Naive thymus-derived CD4-positive, alpha-beta T cell (primary cell): ENCODE data around the gene UGGT1. TPM values are rescaled to one million over a fixed set of nuclear protein-coding genes. Genes with fewer than 3 reads are reported as not detected.

ENCODE experiments used
- ATAC-seq: fragments of 150-1000 bp; cut with Tn5 transposase; 2 replicates; pipeline ENCODE4 v1.10.0; 2021; ENCODE audit warnings: mild to moderate bottlenecking, moderate library complexity
- CTCF ChIA-PET: fragments of 350-600 bp; sonication (Branson Sonifier 250); formaldehyde crosslinking; loops from one replicate; lab custom pipeline; 2021; ENCODE audit warnings: antibody characterized with exemption; lab: Charles Lee
- POLR2A ChIA-PET: fragments of 350-600 bp; sonication (Branson Sonifier 250); formaldehyde crosslinking; loops from one replicate; lab custom pipeline; 2021; ENCODE audit warnings: antibody characterized with exemption, inconsistent platforms; lab: Charles Lee
- DNase-seq, 9 donors: peaks; one replicate each; pipeline versions ENCODE4 v3.0.0 to v3.0.0-alpha.2; 2020 to 2022; ENCODE audit warnings: mixed read lengths in 1 of 9
- H3K27ac ChIP-seq: one replicate; pipeline ENCODE4 v1.7.0; 2013; ENCODE audit warnings: mild to moderate bottlenecking, low read depth, low read length, moderate library complexity
- H3K27me3 ChIP-seq, 2 donors: one replicate each; pipeline ENCODE4 v1.7.0; 2013; ENCODE audit warnings: low read length in 2 of 2, mild to moderate bottlenecking in 2 of 2, moderate library complexity in 2 of 2; ENCODE audit not compliant: control insufficient read depth in 2 of 2, insufficient read depth in 2 of 2
- H3K36me3 ChIP-seq, 3 experiments: 1 replicate in 2 of 3; 2 replicates in 1 of 3; pipeline ENCODE4 v1.7.0; 2013; ENCODE audit warnings: low read length in 3 of 3, mild to moderate bottlenecking in 3 of 3, moderate library complexity in 1 of 3; ENCODE audit not compliant: insufficient read depth in 3 of 3, control insufficient read depth in 2 of 3
- H3K4me1 ChIP-seq, 2 donors: one replicate each; pipeline ENCODE4 v1.7.0; 2013; ENCODE audit warnings: low read length in 2 of 2, mild to moderate bottlenecking in 2 of 2, moderate library complexity in 1 of 2; ENCODE audit not compliant: control insufficient read depth in 2 of 2, insufficient read depth in 2 of 2
- H3K4me3 ChIP-seq: 2 replicates; pipeline ENCODE4 v1.7.0; 2013; ENCODE audit warnings: mild to moderate bottlenecking, low read length
- H3K9me3 ChIP-seq, 3 experiments: 1 replicate in 2 of 3; 2 replicates in 1 of 3; pipeline ENCODE4 v1.7.0; 2013; ENCODE audit warnings: low read length in 3 of 3; ENCODE audit not compliant: control insufficient read depth in 2 of 3
- H3K27ac Mint-ChIP-seq, 9 donors: one replicate each; pipeline ENCODE4 v1.8.0; 2020 to 2022; ENCODE audit warnings: mixed read lengths in 9 of 9, mild to moderate bottlenecking in 8 of 9, moderate library complexity in 5 of 9, inconsistent platforms in 2 of 9
- H3K27me3 Mint-ChIP-seq, 5 donors: one replicate each; pipeline ENCODE4 v1.8.0; 2021 to 2022; ENCODE audit warnings: mixed read lengths in 5 of 5, mild to moderate bottlenecking in 1 of 5
- H3K36me3 Mint-ChIP-seq, 5 donors: one replicate each; pipeline ENCODE4 v1.8.0; 2020 to 2022; ENCODE audit warnings: mixed read lengths in 5 of 5, mild to moderate bottlenecking in 3 of 5, inconsistent platforms in 1 of 5
- H3K4me1 Mint-ChIP-seq, 7 donors: one replicate each; pipeline ENCODE4 v1.8.0; 2020 to 2022; ENCODE audit warnings: mixed read lengths in 7 of 7, mild to moderate bottlenecking in 3 of 7, inconsistent platforms in 1 of 7
- H3K4me3 Mint-ChIP-seq, 10 donors: one replicate each; pipeline ENCODE4 v1.8.0; 2020 to 2022; ENCODE audit warnings: mild to moderate bottlenecking in 10 of 10, mixed read lengths in 10 of 10, moderate library complexity in 6 of 10, inconsistent platforms in 2 of 10
- H3K9me3 Mint-ChIP-seq, 11 donors: one replicate each; pipeline ENCODE4 v1.8.0; 2020 to 2022; ENCODE audit warnings: mixed read lengths in 11 of 11, mild to moderate bottlenecking in 4 of 11, inconsistent platforms in 1 of 11, moderate library complexity in 1 of 11
- intact Hi-C, 2 donors: fragments of 100-400 bp; cut with micrococcal nuclease; formaldehyde crosslinking; loops; one replicate each; pipeline ENCODE4 v1.15.1; 2023
- polyA plus RNA-seq, 2 donors: library from polyadenylated mRNA; unstranded; fragments of 300-500 nt; fragmentation: Illumina TruSeq; gene quantifications; one replicate each; pipeline ENCODE4 v1.2.3, GENCODE V29; 2021
- total RNA-seq, 6 experiments: library from RNA in 5 of 6; stranded (reverse) in 5 of 6; gene quantifications; 1 replicate in 5 of 6; 2 replicates in 1 of 6; pipeline ENCODE4 v1.2.3 and lab custom pipeline; 2021 to 2026

Gene UGGT1
- total and polyA plus RNA-seq, 7 experiments from 2014 or later, result 11.6 to 75.6 (median 42.7) TPM

DNA sequence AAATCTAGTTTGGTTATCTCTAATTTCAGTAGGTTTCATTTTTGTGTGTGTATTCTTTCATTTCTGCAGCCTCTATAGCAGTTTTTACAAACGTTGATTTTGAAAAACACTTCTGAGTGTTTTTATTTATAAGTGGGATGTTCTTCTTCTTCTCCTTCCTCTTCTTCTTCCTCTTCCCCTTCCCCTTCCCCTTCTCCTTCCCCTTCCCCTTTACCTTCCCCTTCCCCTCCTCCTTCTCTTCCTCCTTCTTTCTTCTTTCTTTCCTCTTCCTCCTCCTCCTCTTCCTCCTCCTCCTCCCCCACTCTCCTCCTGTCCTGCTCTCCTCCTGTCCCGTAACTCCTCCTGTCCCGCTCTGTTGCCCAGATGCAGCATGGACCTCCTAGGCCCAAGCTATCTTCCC, 4.2 kb downstream of the UGGT1 start:
- no peak overlapping the region for H3K4me3 Mint-ChIP-seq
- peaks cover 27 to 64% (median 56%) of the 10 kb centered on the region in 7 donors for H3K4me1 Mint-ChIP-seq

GRCh38 chr2:128103407-128103806, 12.4 kb downstream of the UGGT1 start:
- H3K4me3 Mint-ChIP-seq, result no peak overlapping the region
- Histone ChIP-seq H3K4me1 (no peaks in the 10 kb centered on the region), H3K27me3 (no peaks in the 10 kb centered on the region), H3K36me3 (peaks cover 0 to 45% (median 11%) of the 10 kb centered on the region in 3 experiments), H3K9me3 (no peaks in the 10 kb centered on the region), H3K27ac (no peak overlapping the region), H3K4me3 (no peak overlapping the region)
- ATAC-seq, result no peak
- H3K27me3 Mint-ChIP-seq, result no peaks in the 10 kb centered on the region
- DNase-seq, result no peak
- H3K27ac Mint-ChIP-seq, result peak overlapping the region in 2 of 9 donors; percentile 14 to 59
- peaks cover 10 to 25% (median 21%) of the 10 kb centered on the region in 7 donors for H3K4me1 Mint-ChIP-seq
- POLR2A ChIA-PET, result interaction anchor here (0.9 to 2.8 kb wide), 2 partner anchors 9 to 13 kb away, joined by 4 to 8 read pairs; partner anchors contain the start of gene UGGT1
- intact Hi-C loops, result no loop called here
- CTCF ChIA-PET, result no interaction called here
- H3K9me3 Mint-ChIP-seq, result no peaks in the 10 kb centered on the region
- peaks cover 7 to 41% (median 23%) of the 10 kb centered on the region in 5 donors for H3K36me3 Mint-ChIP-seq

More for the DNA sequence above, 4.2 kb downstream of the UGGT1 start:
- intact Hi-C loops, result loop anchor here (10.0 kb wide), 6 partner anchors 210 to 1780 kb away; partner anchors contain the start of genes AMMECR1L (in 2 of the 2), HS6ST1 (in 1 of the 2), IWS1 (in 1 of the 2) and POLR2D (in 1 of the 2)
- Mint-ChIP-seq H3K9me3 (no peaks in the 10 kb centered on the region), H3K27ac (peak overlapping the region in 3 of 9 donors; percentile 14 to 45 (median 25)), H3K36me3 (peaks cover 0 to 15% (median 0%) of the 10 kb centered on the region in 5 donors), H3K27me3 (no peaks in the 10 kb centered on the region)
- CTCF ChIA-PET, result no interaction called here
- DNase-seq (no peak), ATAC-seq (no peak)
- POLR2A ChIA-PET, result interaction anchor here (0.7 kb wide), 1 partner anchor 294 kb away, joined by 4 read pairs; no protein-coding TSS in a partner anchor
- peaks cover 13 to 18% of the 10 kb centered on the region in 2 donors for H3K4me1 ChIP-seq
- no peaks in the 10 kb centered on the region for H3K27me3 ChIP-seq
- no peak overlapping the region for H3K27ac ChIP-seq
- no peaks in the 10 kb centered on the region for H3K9me3 ChIP-seq
- H3K36me3 ChIP-seq, result peaks cover 0 to 34% (median 5%) of the 10 kb centered on the region in 3 experiments
- no peak overlapping the region for H3K4me3 ChIP-seq

DNA sequence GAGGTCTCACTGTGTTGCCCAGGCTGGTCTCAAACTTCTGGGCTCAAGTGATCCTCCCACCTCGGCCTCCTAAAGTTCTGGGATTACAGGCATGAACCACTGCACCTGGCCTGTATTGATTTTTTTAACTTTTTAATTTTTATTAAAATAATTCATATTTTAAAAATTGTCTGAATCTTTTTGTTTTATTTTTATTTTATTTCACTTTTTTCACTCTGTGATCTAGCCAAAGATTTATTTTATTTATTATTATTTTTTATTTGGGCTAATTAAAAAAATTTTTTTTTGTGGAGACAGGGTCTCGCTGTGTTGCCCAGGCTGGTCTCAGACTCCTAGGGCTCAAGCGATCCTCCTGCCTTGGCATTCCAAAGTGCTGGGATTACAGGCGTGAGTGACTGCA, 14.1 kb downstream of the UGGT1 start:
- no peaks in the 10 kb centered on the region for H3K9me3 Mint-ChIP-seq
- DNase-seq, result no peak
- intact Hi-C loops, result no loop called here
- H3K27ac Mint-ChIP-seq, result no peak overlapping the region
- peaks cover 13 to 41% (median 24%) of the 10 kb centered on the region in 5 donors for H3K36me3 Mint-ChIP-seq
- ChIA-PET CTCF (no interaction called here), POLR2A (no interaction called here)
- H3K27me3 ChIP-seq, result no peaks in the 10 kb centered on the region
- H3K27ac ChIP-seq, result no peak overlapping the region
- H3K27me3 Mint-ChIP-seq, result no peaks in the 10 kb centered on the region
- H3K4me3 Mint-ChIP-seq, result no peak overlapping the region
- ATAC-seq, result no peak
- H3K4me1 Mint-ChIP-seq, result peaks cover 10 to 25% (median 21%) of the 10 kb centered on the region in 7 donors
- no peaks in the 10 kb centered on the region for H3K4me1 ChIP-seq
- H3K4me3 ChIP-seq, result no peak overlapping the region
- no peaks in the 10 kb centered on the region for H3K9me3 ChIP-seq
- peaks cover 0 to 41% (median 11%) of the 10 kb centered on the region in 3 experiments for H3K36me3 ChIP-seq

- Mint-ChIP-seq H3K9me3 (no peaks in the 10 kb centered on the region), H3K27me3 (no peaks in the 10 kb centered on the region), H3K36me3 (peaks cover 6 to 33% (median 19%) of the 10 kb centered on the region in 5 donors), H3K4me1 (peaks cover under 1 to 8% (median 5%) of the 10 kb centered on the region in 7 donors), H3K4me3 (no peak overlapping the region), H3K27ac (peak overlapping the region in 1 of 9 donors; percentile 16)
- POLR2A ChIA-PET, result interaction anchor here (0.6 kb wide), 1 partner anchor 54 kb away, joined by 3 read pairs; no protein-coding TSS in a partner anchor
- H3K36me3 ChIP-seq, result peaks cover 7 to 37% (median 12%) of the 10 kb centered on the region in 3 experiments
- no peak overlapping the region for H3K4me3 ChIP-seq
- DNase-seq, result no peak
- no peak overlapping the region for H3K27ac ChIP-seq
- no peaks in the 10 kb centered on the region for H3K9me3 ChIP-seq
- no peaks in the 10 kb centered on the region for H3K4me1 ChIP-seq
- no peak for ATAC-seq
- CTCF ChIA-PET, result no interaction called here
- intact Hi-C loops, result no loop called here
- H3K27me3 ChIP-seq, result no peaks in the 10 kb centered on the region
Measured at GRCh38 chr2:128108166-128108565, 17.2 kb downstream of the UGGT1 start.

DNA sequence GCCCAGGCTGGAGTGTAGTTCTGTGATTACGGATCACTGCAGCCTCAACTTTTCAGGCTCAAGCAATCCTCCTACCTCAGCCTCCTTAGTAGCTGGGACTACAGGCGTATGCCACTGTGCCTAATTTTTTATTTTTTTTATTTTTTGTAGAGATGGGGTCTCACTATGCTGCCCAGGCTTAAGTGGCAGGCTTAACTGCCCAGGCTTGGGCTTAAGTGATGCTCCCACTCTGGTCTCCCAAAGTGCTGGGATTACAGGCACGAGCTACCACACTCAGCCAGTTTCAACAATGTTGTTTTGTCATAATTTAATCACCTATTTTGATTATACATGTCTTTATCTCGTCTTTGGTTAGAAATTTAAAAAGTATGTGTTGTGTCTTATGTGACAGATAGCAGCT, 18.2 kb downstream of the UGGT1 start:
- H3K4me3 ChIP-seq, result no peak overlapping the region
- H3K36me3 ChIP-seq, result peaks cover 9 to 38% (median 15%) of the 10 kb centered on the region in 3 experiments
- H3K36me3 Mint-ChIP-seq, result peaks cover 6 to 30% (median 15%) of the 10 kb centered on the region in 5 donors
- intact Hi-C loops, result no loop called here
- no peaks in the 10 kb centered on the region for H3K9me3 Mint-ChIP-seq
- H3K27me3 Mint-ChIP-seq, result no peaks in the 10 kb centered on the region
- no peaks in the 10 kb centered on the region for H3K4me1 ChIP-seq
- no peaks in the 10 kb centered on the region for H3K27me3 ChIP-seq
- no peak overlapping the region for H3K27ac Mint-ChIP-seq
- DNase-seq, result no peak
- H3K4me3 Mint-ChIP-seq, result no peak overlapping the region
- H3K4me1 Mint-ChIP-seq, result peaks cover 0 to 7% (median 0%) of the 10 kb centered on the region in 7 donors
- no peak overlapping the region for H3K27ac ChIP-seq
- ChIA-PET POLR2A (no interaction called here), CTCF (interaction anchor here (0.7 kb wide), 1 partner anchor 46 kb away, joined by 3 read pairs; no protein-coding TSS in a partner anchor)
- ATAC-seq, result no peak
- H3K9me3 ChIP-seq, result no peaks in the 10 kb centered on the region

DNA sequence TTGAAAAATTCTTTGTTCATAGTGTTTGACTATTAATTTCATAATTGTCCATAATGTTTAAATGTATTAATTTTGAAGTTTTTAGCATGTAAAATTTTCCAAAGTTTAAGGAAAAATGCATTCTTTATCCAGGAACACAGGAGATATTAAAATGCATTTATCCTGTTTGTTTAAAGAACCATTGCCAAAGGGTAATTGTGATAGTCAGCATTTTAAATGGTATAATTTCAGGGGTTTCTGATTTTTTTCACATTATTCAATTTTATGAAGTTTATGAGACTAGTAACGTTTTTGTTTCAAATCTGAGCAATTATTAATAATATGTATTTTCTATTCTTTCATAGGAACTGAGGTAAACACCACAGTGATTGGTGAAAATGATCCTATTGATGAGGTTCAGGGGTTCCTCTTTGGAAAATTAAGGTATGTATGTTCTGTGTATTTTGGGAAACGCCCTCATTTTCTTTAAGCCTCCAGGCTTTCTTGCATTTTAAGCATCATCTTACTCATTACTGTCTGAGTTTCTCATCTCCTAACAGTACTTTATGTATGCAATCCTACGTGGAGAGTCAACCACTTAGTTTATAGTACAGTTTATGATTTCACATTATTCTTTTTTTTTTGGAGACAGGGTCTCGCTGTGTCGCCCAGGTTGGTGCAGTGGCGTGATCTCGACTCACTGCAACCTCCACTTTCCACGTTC, 25.1 kb downstream of the UGGT1 start:
- Histone ChIP-seq H3K27ac (no peak overlapping the region), H3K4me3 (no peak overlapping the region), H3K36me3 (peaks cover 25 to 65% (median 36%) of the 10 kb centered on the region in 3 experiments), H3K4me1 (no peaks in the 10 kb centered on the region), H3K27me3 (no peaks in the 10 kb centered on the region), H3K9me3 (no peaks in the 10 kb centered on the region)
- POLR2A ChIA-PET, result no interaction called here
- intact Hi-C loops, result no loop called here
- CTCF ChIA-PET, result no interaction called here
- Mint-ChIP-seq H3K36me3 (peaks cover 9 to 45% (median 19%) of the 10 kb centered on the region in 5 donors), H3K4me1 (peaks cover 0 to 4% (median 0%) of the 10 kb centered on the region in 7 donors), H3K9me3 (no peaks in the 10 kb centered on the region), H3K27me3 (no peaks in the 10 kb centered on the region), H3K4me3 (no peak overlapping the region), H3K27ac (no peak overlapping the region)
- DNase-seq (no peak), ATAC-seq (no peak)
